Suppressor macrophage (primary cell): ENCODE measurements around the gene POU3F2.

Source experiments
- DNase-seq, 4 experiments: peaks; one replicate each; pipeline ENCODE4 v3.0.0-alpha.2; 2020 to 2022
- total RNA-seq, 17 experiments: gene quantifications; one replicate each; lab custom pipeline; 2026; ENCODE audit warnings: mixed read lengths in 6 of 17, inconsistent platforms in 3 of 17; lab: John Stamatoyannopoulos, UW

Gene POU3F2
- total RNA-seq = 0 to 2.0 (median 0) reads per million in 17 experiments

DNA sequence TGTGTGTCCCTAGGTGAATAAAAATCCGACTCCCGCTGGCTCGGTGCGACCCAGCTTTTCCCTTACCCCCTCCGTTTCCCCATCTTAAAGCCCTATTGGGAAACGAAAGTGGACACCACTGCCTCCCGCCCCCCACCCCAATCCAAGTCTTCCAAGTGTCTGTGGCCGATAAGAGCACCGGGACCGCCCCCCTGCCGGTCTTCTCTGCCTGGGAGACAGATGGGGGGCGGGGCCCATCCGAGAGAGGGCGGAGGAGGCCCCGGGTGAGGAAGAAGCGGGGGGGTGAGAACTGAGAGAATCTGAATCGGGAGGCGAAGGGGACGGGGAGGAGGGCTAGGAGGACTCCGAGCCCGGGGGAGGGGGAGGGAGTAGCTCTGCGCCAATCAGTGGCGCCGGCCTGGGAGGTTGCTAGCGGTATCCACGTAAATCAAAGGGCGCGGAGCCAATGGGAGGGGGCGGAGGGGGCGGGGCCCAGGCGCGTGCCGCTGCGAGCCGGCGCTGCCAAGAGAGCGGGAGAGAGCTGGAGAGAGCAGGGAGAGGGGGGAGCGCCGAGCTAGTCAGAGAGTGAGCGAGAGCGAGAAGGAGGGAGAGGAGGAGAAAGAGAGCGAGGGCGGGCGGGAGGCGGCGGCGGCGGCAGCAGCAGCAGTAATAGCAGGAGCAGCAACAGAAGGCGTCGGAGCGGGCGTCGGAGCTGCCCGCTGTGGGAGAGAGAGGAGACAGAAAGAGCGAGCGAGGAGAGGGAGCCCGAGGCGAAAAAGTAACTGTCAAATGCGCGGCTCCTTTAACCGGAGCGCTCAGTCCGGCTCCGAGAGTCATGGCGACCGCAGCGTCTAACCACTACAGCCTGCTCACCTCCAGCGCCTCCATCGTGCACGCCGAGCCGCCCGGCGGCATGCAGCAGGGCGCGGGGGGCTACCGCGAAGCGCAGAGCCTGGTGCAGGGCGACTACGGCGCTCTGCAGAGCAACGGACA lies at the start of gene POU3F2:
POU3F2 (plus strand) TSS at position 515 of the 972 bp plus-strand sequence; CDS start at position 815, 300 bp downstream.
- peak; percentile 54 to 68 (median 61) for DNase-seq

DNA sequence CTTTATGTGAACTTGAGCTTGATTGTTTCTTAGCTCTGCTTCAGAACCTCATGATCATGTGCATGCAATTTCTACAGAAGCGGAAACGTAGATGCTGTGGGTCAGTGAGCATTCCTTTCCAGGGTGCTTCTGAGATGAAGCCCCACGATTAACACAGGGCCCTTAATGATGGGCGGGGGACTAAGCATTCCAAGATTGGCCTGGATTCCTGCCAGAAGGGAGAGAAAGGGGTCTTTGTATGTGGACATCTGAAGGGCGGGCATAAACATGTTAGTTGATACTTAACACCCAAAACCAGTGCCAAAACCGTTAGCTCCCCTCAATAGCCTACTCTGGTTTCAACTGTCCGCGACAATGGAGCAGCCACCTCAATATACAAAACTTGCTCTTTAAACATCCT lies 46.9 kb upstream of the POU3F2 start:
- no peak for DNase-seq

DNA sequence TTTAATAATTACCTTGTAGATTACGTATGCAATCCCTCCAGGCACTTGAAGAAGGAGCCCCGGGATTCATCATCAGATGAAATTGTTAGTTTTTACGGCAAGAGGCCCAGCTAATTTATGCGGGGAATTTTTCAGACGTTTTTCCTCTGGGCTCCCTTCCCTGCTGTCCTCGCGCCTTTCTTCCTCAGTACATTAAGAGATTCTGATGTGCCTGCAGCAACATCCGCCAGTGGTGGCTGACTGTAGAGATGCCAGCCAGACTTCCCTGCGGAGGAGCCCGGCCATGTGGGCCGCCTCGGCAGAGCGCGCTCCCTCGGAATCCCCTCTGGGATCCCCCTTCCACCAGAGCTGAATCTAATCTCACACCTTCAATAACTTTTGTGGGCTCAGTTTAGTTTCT lies 46.4 kb upstream of the POU3F2 start:
- DNase-seq = no peak

DNA sequence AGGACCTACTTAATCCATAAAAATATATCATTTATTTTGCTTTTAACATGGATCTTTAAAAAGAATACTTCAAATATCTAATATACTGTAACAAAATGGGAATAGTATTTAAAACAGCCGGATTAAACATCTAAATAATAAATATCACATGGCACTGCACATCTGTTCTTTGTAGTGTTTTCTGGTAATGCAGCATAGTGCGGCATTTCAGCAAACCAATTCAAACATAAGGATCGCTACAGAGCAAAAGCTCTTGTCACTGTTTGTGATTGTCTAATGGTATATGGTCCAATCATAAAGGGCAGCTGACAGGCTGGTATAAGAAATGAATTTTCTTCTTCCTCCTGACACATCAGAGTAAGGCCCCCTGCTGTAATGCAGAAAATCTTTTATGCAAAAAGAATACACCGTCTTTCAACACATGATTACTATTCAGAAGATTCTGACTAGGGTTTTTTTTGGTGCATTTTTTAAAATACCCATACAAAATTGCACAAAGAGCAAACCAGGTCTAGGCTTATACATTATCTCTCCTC lies 40.0 kb upstream of the POU3F2 start:
- DNase-seq = no peak

DNA sequence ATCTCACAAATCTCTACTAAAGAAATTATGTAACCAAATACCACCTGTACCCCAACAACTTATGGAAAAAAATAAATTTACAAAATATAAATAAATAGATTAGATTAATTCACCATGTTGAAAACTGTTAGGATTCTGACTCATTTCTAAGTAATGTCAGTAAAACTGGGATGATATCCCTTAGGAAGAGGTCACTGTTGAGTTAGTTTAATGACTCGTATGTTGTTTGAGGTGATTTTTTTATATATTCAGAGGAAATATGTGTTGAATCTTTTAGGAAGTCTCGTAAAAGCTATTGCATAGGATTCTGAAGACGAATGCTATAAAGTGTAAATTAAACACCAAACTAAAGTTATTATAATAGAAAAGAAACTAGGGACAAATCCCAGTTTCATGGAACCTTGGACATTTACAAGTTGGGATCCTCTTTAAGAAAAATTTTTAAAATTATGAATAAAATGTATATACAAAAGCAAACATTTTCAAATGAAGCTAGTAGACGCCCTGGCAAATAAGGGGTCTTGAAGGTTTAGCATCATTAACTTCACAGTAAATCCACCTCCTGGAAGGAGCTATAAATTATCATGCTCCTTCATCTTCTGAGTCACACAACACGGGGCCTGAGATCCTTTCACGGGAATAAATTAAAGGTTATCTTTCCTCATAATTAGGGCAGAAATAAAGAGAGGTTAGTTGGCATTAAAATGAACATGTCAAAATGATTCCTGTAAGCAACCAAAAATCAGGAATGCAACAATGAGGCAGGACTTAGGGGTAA lies 37.0 kb upstream of the POU3F2 start:
- DNase-seq = no peak

DNA sequence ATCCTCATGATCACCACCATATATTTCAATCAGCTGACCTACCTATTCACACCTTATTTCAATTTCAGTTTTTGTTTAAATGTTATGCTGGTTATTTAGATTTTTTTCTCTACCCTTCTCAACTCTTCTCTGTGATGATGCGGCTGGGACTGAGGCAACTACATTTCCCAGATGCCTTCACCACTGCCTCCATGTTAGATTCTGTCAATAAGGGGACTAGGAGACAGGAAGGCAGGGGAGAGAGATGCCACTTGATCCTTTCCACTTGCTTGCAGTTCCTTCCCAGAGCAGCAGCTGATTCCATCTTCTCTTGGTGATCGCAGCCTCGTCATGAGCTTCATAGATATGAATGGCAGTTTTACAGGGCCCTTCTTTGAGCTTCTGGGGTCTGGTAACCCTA lies 33.5 kb upstream of the POU3F2 start:
- no peak for DNase-seq

DNA sequence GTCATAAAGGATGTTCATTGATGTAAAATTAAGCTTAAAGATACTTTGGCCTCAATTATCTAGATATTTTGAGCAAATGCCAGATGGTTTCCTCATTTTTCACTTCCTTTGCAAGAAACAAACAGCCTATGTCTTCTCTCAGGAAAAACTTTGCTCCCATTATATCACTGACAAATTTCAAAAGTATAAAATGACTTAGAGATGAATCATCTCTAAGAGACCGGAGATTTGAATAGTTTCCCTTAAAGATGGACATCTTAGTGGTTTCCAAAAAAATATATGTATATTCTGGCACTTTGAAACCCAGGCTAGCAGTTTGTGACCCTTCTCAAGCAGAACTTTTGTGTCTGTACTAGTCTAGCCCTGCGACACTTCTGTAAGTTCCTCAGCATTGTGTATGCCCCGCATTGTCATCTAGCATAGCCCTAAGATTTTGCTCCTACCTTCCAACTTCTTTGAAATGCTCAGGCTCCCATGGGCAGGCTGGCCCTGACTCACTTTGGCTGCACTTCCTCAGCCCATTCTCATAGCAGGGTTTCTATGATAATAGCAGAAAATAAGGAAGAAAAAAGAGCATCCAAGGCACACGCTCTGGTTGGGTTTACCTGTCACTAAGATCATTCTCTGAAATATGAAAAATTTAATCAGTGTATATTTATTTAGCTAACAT lies 25.7 kb upstream of the POU3F2 start:
- DNase-seq = no peak

DNA sequence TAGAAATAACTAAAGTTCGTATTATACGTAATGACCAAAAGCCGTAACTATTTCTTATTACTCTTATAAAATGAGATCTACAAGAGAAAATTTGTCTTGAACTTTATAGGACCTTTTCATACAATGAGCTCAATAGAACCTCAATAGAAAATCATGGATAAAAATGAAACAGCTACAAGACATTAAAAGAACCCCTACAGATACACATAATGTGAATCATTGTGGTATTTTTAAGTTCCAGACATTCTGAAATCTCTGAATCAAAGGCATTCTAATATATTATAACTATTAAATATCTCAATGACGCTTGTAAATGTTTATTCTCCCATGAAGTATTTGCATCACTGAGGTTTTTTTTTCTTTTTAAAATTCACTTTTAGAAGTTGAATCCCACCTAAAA lies 22.2 kb upstream of the POU3F2 start:
- no peak for DNase-seq

DNA sequence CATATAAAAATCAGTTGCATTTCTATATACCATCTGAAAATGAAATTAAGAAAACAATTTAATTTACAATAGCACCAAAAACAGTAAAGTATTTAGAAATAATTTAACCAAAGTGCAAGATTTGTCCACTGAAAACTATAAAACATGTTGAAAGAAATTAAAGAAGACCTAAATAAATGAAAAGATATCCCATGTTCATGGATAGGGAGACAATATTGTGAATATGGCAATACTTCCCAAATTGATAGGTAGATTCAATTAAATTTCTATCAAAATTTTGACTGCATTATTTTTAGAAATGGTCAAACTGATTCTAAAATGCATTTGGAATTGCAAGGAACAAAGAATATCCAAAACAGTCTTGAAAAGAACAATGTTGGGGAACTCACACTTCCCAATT lies 17.6 kb upstream of the POU3F2 start:
- no peak for DNase-seq

DNA sequence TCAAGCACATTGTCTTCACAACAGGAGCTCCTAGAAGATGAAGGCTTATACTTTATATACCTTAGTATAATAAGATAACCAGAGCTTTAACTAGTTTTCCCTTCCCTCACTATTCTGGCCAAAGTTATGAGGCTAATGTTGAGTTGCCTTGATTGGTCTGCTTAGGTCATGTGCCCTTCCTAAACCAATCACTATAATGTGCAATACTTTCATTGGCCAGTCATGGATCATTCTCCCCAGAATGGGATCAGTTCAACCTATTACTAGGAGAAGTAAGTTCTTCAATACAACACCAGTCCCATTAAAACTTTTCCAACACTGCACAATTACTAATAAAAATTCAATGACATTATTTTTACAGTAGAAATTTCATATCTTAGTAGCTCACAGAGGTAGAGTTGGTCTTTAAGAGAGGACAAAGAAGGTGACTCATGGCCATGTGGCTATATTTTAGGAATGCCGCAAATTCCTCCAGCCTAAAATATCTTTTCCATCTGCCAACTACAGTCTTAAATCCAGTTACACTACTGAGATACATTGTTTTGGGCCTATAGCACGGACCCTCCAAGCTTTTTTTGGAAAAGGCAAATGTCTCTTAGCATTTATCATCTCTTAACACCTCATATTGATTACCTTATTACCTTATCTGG lies 12.5 kb upstream of the POU3F2 start:
- DNase-seq = no peak

DNA sequence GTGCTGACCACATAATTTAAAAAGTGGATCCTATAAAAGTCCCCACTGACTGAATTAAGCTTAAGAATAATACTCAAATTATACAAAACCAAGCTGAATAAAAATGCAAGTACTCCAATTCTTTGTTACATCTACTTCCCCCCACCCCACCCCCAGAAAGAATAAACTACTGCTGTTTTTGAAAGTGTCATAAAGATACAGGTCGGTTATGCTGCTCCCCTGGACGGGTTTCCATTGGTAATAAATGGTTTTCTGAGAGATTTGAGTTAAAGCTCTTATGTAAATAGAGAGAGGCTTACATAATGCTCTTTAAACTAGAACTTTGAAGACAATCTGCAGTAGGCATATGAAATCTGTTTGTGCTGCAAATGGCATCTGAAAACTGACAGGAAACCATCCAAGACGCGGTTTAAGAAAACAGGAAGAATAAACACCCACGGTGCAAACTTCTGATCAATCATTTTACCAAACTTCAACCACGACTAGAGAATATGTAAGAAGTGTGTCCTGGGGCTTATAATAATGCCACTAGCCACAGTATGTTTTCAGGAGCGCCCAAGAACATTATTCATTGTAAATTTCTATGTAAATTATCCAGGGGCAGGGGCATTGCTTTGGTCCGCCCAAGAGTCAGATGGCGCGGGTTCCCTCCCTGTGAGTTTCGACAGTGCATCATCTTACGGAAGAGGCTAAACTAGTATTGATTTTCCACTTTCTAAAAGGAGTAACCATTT lies 10.8 kb upstream of the POU3F2 start:
- DNase-seq = no peak

DNA sequence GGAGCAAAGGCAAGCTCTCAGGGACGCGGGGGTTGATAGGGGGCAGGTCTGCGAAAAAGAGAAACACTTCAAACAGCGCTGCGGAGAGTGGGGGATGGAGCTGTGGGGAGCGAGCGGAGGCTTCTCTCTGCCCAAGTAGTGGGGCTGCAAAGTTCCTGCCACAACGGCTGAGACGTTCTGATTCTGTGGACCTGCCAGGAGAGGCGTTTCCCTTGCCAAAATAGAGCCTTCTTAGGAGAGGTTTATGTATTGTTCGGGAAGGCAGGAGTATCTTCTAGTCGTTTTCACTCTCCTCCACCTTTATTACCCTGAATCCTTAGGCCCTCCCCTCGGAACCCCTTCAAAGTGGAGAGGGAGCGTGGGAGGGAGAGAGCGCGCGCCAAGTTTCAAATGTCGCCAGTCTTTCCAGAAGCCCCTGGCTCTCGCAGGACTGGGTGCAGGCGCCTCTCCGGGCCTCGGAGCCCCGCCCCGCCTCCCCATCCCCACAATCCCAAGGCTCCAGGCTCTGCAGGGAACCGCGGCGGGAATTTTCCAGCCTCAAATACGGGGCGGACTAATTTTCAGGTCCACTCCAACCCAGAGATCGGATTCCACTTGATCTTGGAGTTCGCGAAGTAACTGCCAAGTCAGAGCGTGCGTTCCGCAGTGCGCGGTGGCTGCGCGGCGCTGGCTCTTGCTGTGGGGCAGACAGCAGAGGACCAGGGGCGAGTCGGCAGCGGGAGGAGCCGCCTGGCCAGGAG lies 10.0 kb upstream of the POU3F2 start:
- no peak for DNase-seq

DNA sequence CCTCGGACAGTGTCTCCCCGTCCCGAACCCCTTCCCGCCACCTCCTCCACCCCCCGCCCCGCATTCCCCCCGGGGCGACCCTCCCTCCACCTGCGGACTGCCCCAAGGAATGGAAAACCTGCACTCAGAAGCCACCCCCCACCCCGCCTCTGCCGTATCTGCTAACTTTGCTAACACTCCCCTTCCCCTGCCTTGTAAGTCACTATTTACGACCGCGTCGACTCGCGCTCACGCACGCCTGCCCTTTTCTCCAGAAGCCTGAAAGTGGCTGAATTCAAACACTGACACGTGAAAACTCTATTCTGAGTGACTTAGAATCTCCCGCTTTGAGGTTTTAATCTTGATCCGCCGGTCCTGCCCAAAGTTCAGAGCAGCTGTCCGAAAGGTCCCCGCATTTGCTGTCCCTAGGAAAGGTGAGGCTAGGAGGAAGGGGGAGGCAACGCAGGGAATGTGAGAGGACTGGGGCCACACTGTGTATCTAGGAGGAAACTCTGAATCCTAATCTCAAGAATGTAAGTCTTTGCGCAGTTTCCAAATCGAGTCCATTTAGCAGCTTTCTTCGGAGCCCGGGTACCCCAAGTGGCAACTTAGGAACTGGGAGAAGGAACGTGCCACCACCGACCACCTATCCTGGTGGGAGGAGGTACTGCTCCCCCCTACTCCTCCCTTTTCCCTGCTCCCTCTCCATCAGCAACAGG lies 9.3 kb upstream of the POU3F2 start:
- no peak for DNase-seq

DNA sequence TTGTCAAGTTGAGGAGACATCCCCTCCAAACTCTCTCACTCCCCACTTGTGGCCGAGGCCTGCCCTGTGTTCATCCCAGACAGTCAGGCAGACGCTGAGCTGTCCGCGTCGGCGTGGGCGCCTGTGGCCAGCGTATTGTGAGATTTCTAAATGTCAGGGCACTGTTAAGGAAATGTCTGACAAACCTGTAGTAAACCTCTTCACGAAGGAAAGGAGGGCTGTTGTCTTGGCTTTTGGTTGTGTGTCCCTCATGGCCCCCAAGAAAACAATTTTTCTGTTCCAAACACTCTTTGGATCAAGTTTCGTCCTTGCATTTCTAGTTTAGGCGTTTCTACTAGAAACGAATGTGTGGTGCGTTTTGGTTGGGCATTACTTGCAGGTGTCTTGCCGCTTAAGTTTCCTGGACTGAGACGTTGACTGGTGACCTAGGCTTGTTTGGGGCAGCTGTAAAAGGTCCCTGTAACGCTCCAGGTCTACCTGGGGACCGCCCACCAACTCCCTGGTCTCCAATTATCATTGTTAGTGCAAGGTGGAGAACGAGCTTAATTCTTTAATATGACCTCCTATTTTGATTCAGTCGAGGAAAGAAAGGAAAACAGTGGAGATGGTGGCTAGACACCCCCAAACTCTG lies 8.7 kb upstream of the POU3F2 start:
- DNase-seq = peak in 1 of 4 experiments; percentile 15

DNA sequence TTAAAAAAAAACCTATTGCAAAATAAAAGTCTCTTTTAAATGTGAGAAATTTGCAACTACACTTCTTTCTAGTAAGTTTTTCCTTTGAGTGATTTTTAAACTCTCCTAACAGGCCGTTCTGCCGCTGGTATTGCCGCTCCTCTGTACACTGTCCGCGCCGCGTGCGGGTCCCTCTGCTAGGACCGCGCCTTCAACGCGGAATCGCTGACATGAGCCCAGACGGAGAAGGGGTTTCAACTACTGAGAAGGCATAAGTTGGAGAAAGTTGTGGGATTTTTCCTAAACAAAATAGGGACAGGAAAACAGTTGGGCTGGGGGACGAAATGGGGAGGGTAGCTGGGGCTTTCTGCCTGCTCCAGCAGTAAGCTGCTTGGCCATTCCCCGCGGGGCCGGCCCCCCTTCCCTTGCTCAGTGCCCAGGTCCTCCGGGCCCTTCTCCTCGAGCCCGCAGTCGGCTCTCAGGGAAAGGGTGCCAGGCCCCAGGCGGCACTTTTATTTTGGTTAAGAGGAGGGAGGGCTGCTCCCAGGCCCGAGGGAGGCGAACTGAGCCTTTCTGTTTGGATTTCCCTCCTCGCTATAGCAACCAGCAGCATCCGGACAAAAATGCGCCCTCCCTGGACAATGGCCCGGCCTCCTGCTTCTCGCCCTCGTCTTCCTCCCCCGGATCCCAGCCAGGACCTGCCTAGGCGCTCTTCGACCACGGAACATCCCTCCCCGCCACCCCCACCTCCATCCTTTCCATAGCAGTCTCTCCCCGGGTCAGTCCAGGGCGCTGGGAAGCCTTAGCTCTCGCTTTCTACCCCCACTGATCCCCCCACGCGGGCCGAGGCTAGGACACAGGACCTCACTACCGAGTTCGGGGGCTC lies 6.8 kb upstream of the POU3F2 start:
- DNase-seq = no peak

DNA sequence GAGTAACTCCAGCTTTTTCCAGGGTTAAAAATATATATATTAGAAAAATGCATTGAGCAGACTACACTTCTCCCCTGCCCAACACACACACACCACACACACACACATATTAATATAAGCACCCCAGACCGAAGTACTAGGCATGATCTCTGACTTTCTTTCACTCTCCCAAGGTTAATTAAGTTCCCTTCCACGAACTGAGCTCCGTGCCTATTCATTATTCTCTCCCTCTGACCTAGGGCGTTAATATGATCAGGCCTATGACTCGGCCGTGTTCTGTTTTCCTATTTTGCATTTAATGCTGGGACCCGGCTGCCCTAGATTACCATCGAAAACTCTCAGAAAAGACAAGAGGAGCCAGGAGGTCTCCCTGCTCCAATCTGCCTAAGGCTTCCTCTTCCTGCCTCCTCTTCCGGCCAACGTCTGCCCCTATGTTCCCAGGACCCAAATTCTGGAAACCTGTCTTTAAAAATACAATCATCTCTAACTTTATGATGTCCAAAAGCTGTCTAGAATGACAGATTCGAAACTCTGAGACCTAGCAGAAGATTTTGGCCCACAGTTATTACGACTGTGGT lies 6.1 kb upstream of the POU3F2 start:
- DNase-seq = no peak

DNA sequence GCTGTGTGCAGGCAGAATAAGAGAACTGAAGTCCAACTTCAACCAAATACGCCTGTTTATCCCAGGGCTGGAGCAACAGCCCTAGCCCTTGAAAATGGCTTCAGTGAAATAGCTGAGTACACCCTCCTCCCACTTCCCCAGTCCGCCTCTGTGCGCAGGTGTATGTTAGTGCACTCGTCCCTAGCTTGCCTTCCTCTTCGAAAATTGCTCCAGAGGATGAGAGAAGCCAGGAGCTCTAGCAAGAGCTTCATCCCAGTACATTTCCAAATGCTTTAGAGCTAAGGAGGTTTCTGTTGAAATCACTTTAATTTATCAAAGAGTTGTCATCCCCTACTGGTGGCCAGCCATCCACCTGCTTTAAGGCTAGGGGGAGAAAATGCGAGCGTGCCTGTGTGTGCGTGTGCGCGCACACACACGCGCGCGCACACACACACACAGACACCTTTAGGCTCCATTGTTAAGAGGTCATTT lies 5.4 kb upstream of the POU3F2 start:
- no peak for DNase-seq

DNA sequence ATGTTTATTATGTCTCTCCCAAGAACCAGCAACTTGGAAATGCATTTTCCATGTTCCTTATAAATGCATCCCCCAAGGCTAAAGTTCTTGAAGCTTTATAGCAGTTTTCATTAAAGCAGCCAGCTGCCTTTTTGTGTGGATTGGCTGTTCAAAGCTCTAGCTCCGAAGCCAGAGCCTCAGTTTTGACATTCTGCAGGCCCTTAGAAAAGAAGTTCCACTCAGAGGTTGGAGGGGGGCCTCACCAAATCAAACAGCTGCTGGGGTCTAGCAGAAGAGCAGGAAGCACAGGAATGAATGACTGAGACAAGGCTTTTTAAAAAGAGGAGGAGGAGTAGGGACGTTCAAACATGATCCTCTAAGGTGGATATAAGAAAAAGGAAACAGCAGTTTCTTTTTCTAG lies 4.2 kb upstream of the POU3F2 start:
- DNase-seq = no peak
